Measurements from ENCODE around the gene GALK2. TPM values are rescaled to one million over a fixed set of nuclear protein-coding genes. Genes with fewer than 3 reads are reported as not detected.

The GALK2 gene
- total RNA-seq, 1 donor from 2014 or later: 73.5 TPM

DNA sequence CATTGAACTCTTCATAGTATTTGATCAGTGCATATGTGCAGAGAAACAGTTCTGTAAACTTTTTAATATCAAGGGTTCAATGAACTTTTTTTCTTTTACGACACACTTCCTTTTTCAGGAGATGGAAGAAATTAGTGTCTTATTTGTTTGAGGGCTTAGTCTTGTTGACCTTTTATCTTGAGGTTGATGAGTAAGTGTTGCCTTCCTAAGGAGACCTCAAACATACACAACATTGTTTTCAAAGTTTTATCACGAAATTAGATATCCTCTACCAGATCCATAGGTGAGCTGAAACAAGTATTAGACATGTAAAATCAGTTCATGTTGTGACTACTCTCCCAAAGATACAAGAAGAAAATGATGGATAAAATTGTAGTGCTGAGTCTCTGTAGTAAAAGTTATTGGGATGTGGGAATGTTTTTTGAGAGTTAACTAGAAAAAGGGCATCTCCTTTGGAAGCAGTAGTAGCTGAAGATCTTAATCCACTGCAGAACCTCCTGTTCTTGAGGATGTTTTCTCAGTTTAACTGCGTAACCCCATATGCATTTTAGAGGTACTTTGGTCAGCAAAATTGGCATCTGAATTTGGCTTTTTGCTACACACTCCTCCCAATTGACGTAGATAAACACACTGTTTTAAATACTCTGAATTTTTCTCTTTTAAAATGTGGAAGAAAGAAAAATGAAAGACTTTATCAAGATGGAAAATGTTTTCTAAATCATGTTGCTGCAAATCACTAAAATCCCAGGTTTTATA lies 116.8 kb downstream of the GALK2 start:
- peak; percentile 29 for DNase-seq

DNA sequence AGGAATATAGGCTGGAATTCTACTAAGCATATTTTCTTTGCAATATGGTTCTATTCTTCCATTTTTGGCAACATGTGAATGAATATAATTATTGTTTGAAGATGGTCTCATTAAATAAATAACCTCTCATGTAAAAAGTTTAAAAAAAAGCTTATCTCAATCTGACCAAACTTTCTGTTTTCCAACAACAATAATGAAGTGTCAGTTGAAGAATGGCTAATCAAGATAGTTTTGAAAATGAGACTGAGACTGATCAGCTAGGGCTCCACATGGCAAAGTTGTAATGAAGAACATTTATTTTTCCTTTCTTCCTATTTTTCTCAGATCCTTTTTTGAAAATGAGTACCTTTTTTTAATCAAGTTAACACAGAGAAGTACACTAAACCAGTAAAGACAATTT lies 117.4 kb downstream of the GALK2 start:
- DNase-seq: no peak

DNA sequence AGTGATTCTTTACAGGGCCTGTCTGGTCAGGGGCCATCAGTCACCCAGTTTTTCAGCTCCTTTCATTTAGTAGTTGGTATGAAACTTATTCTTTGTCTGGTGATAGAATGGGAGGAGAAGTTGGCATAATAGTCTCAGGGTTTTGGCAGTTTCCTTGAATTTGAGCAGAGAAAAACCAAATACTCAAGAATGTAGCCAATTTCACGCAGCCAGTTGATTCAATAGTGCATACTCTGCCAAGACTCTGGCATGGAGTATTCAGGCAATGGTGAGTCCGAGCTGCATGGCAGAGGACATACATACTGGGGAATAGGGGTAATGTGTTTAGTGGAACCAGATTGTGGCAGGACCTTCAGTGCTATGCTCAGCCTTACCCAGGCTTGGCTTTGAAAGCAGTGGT lies 118.3 kb downstream of the GALK2 start:
- DNase-seq: no peak

DNA sequence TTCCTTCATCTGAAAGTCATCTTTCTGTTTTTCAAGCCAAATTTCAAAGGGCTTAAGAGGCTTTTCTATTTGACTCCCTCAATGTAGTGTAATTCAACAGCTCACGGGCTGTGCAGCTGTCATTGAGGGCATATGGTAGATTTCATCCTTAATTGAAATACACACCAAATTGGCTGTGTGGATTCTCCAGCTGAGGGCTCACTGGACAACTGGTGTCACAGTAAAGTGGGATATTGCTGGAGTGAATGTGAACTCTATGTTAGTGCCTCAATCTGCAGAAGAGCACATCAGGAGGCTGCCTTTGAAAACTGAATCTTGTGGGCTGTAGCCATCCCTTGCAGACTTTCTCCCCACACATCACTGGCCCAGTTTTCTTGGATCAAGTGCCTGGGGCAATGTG lies 120.1 kb downstream of the GALK2 start:
- DNase-seq: no peak

DNA sequence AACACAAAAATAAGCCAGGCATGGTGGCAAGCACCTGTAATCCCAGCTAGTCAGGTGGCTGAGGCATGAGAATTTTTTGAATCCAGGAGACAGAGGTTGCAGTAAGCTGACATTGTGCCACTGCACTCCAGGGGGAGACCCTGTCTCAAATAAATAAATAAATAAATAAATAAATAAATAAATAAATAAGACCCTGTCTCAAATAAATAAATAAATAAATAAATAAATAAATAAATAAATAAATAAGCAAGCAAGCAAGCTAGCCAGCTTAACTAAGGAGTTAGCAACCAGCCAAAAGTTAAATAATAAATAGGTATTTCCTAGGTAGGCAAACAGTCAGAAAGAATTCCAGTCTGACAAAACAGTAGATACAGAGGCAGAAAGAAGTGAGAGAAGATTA lies 123.9 kb downstream of the GALK2 start:
- no peak for DNase-seq

DNA sequence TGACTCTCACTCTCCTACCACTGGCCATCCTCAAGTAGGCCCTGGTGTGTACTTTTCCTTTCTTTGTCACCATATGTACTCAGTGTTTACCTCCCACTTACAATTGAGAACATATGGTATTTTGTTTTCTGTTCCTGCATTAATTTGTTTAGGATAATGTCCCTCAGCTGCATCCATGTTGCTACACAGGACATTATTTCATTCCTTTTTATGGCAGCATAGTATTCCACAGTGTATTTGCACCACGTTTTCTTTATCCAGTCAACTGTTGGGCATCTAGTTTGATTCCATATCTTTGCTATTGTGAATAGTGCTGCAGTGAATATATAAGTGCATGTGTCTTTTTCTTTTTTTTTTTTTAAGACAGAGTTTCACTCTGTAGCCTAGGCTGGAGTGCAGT lies 126.2 kb downstream of the GALK2 start:
- DNase-seq: no peak

DNA sequence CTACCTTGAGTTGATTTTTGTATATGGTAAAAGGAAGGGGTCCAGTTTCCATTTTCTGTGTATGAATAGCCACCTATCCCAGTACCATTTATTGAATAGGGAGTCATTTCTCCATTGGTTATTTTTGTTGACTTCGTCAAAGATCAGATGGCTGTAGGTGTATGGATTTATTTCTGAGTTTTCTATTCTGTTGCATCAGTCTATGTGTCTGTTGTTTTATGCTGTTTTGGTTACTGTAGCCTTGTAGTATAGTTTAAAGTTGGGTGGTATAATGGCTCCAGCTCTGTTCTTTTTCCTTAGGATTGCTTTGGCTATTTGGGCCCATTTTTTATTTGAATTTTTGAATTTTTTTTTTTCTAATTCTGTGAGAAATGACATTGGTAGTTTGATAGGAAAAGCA lies 127.5 kb downstream of the GALK2 start:
- no peak for DNase-seq

DNA sequence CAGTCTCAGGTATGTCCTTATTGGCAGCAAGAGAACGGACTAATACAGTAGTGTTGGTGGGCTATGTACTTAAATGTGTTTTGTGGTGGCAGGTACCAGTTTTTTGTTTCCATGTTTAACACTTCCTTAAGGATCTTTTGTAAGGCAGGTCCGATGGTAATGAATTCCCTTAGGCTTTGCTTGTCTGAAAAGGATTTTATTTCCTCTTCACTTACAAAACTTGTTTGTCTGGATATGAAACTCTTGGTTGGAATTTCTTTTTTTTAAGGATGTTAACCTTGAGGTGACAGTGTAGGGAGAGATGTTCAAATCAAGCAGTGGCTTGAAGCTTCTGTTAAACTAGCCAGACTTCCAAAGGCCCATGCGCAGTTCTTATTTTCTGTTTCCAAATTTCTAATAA lies 130.8 kb downstream of the GALK2 start:
- no peak for DNase-seq

DNA sequence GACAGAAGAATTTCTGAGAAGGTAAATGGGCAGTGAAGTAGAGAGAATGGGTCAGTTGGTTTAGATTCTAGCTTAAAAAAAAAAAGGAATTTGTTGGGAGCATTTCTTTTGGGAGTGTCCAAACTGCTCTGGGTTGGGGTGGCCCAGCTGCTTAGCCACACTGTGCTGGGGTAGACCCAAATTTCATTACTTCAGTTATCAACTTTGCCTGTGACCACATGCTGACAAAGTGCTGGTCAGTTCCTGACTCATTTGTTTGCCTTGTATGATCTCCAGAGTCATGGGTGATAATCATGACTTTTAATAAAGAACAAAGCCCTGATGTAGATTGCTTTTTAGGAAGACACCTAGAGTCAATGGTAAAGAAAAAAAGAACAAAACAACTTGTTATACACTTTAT lies 131.5 kb downstream of the GALK2 start:
- no peak for DNase-seq

DNA sequence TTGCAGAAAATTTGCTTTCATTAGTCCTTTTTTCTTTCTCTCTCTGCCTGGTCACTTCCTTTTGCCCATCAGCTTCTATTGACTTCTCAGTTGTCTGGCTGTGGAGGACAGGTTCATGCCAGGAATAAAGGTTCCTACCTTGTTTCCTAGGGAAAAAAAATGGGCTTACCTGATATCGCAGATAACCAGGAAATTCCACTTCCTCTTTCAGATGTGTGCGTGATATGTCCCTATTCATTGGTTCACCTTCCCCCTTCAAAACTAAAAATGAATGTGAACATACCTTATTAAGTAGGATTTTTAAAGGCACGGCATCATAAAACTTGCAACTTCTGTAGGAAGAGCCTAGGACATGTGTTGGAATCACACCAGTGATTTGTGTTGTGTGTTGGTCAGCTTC lies 133.0 kb downstream of the GALK2 start:
- no peak for DNase-seq

DNA sequence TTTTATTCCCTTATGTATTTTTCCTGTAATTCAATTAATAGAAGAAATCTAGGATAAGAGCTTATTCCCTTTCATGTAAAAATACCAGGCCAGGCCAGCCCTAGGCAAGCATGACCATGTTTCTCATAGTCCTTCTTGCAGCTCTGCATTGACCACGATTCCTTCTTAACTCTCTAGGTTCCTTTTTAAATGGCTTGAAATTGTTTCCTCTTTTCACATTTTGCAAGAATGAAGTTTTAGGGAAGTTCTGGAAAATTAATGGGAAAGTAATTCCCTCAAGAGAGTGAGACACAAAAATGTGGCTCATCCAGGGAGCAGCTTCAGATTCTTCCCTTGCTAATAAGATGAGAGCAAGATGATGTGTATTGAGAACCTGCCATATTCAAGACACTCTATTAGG lies 136.5 kb downstream of the GALK2 start:
- no peak for DNase-seq

DNA sequence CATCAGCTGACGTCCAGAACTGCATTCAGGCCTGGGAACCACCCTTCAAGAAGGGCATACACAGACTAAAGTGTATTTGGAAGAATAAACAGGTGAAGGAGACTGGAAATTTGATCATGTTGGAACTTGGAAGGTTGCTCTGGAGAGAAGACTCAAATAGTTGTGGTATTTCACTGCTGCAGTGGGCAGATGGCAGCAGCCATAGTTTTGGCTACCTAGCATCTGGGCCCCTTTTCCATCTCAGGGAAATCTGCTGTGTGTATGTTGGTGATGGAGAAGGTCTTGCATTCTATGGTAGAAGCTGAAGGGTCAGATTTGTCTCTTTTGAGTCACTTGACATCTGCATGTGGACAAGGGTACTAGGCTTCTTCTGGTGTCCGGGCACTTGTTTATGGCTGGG lies 138.6 kb downstream of the GALK2 start:
- no peak for DNase-seq

DNA sequence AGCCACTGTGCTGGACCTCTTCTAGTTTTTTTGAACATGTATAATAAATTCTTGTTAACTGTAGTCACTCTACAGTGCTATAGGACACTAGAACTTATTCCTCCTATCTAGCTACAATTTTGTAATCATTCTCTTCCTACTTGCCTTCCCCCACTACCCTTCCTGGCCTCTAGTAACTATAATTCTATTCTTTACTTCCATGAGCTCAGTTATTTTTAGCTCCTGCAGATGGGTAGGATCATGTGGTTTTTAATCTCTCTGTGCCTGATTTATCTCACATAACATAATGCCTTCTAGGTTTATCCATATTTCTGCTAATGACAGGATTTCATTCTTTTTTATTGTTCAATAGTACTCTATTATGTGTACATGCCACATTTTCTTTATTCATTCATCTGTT lies 139.8 kb downstream of the GALK2 start:
- DNase-seq: no peak

DNA sequence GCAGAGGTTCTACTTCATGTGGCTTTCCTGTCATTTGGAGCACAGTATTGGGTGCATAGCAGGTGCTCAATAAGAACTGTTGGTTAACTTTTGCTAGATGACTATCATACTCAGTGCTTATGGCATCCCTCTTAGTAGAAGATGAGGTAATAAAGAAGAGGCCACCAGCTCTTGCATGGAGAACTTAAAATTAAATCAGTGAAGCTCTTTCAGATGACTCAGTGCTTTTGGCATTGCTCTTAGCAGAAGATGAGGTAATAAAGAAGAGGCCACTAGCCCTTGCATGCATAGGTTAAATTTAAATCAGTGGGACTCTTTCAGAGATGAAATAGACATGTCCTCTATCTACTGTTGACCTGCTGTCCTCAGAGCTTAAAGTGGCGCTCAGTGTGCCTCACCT lies 143.6 kb downstream of the GALK2 start:
- DNase-seq: no peak

DNA sequence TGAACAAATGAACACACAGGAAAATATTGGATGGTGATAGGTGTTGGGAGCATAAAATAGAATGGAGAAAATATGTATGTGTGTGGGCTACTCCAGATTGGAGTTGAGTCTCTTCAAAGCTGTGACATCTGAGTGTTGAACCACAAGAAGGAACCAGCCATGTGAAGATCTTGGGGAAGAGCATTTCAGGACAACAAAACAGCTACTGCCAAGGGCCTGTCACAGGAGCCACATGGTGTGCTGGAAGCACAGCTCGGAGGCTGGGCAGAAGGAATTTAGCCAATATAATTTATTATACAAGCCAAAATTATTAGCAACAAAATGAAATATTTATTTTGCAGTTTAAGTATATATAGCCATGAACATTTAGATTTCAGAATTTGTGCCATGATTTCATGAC lies 144.7 kb downstream of the GALK2 start:
- DNase-seq: no peak

DNA sequence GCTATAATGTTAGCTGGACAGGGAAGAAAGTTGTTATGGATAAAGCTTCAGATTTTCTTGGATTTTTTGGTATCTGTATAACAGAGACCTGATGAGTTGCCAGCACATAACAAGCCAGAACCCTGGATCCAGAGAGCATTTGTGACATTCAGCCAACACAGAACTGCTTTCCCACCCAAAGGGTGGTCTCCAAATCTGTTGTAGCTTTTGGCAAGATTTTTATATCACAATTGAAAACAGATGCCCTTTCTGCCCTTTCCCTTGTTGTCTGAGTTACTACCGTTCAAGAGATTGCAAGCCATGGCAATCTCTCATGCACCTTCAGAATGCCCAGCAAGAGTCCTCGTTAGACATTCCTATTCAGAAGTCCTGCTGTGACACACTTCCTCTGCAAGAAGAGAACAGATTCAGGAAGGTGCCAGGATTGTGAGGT lies 145.4 kb downstream of the GALK2 start:
- DNase-seq: peak; percentile 26

DNA sequence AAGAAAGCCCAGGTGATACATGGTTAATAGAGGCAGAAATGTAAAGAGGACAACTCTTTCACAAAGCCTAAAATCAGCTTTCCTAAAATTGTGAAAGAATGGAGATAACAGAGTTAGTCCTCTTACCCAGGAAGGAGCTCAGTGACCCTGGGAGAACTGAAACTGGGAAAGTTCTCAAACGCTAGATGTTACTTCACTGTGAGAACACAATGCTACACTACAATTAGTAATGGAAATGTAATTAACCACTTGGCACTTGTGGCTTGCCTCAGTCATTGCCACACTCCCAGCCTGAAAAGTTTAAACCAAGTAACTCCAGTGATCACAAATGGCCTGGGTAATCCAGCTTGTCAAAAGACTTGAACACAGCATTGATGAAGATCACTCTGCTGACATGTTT lies 150.3 kb downstream of the GALK2 start:
- DNase-seq: no peak

DNA sequence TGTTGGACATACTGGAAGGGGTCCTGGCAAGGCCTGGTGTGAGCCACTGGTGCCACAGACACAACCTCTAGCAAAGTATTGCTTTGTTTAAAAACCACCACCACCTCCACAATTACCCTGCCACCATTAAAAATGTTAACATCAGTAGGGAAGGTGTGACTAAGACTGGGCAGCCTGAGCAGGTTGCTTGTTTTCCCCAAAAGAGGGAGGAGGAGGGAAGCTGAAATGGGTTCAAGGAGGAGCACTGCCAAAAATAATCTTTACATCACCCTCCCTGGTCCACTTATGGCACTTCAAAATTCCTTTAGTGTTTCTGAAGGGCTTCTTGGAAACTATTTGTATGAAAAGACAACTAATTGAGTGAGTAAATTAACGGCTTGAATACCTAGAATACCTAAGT lies 153.2 kb downstream of the GALK2 start:
- no peak for DNase-seq

DNA sequence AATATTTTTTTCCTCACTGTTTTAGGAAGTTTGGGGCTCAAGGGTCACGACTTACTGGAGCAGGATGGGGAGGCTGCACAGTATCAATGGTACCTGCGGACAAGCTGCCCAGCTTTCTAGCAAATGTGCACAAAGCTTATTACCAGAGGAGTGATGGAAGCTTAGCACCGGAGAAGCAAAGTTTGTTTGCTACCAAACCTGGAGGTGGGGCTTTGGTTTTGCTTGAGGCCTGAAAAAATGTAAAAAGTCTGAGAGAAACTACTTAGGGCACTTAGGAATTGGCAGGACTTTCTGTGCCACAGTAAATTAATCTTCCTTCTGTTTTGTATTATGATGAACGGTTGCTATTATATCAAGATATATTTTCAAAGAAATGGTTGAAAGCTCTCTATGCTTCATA lies 157.9 kb downstream of the GALK2 start:
- no peak for DNase-seq

DNA sequence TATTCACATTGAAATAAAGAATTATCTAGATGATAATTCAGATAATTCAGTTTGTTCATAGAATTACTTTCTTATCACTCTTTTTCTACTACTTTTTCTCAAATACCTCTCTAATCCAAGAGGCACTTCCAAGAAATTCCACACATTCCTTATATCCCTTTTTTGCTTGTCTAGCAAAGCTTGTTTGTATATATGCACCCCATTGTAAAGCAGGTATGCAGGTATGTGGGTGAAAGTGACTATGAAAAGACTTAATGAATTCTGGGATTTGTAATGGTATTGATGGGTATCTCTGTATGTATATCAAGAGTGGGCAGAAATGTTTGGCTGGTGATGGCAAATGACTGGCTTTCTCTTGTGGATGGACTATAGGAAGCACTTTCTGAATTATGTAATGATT lies 158.9 kb downstream of the GALK2 start:
- no peak for DNase-seq

DNA sequence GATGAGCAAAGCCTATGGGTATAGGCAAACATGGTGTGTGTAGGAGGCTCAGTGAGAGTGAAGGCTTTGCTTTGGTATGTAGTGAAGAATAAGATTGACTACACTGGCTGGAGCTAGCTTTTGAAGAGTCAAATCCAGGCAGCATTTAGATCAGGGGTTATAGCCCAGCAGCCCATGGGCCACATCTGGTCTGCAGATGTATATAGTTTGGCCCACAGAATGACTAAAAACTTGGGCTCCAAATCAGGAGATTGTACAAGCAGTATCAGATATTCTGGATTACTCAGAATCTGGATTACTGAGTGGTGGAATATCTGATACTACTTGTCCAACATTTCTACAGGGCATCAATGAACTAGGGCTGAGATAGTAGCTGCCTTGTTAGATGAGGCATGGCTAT lies 160.1 kb downstream of the GALK2 start:
- DNase-seq: no peak

DNA sequence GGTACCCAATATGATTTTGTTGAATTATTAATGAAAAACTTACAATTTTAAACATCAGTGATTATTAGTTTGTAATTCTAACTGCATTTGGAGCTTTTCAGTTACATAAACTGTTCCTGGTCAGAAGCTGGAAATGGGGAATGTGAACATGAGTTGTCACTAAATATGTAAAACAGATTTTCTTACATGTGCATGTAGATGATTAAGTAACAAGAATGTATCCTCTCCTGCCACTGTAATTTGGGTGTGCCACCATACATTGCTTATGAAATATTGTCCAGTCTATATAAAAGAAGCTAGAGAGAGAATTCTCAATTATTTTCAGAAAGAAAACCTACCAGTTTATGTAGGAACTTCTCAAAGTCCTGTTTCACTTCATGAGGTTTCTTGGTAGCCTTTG lies 161.4 kb downstream of the GALK2 start:
- DNase-seq: no peak

DNA sequence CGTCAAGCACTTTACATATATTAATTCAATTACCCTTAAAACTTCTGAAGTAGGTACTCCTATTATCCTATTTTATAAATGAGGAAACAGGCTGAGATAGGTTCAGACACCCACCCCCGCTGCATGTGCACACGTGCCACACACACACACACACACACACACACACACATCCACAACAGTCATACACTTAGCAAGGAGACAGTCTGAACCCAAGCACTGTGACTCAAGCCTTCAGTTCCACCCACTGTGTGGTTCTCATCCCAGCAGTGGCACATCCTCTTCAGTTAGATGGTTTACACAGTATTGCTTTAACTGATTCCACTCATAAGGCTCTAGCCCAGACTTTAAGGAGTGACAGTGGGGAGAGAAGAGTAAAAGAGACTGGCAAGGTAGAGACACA lies 161.9 kb downstream of the GALK2 start:
- DNase-seq: no peak

DNA sequence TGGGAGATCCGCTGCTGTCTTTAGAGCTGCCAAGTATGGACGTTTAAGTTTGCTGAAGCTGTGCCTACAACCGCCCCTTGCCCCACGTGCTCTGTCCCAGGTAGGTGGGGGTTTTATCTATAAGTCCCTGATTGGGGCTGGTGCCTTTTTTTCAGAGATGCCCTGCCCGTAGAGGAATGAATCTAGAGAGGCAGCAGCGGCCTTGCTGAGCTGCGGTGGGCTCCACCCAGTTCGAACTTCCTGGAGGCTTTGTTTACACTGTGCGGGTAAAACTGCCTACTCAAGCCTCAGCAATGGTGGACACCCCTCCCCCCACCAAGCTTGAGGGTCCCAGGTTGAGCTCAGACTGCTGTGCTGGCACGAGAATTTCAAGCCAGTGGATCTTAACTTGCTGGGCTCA lies 169.6 kb downstream of the GALK2 start:
- no peak for DNase-seq

DNA sequence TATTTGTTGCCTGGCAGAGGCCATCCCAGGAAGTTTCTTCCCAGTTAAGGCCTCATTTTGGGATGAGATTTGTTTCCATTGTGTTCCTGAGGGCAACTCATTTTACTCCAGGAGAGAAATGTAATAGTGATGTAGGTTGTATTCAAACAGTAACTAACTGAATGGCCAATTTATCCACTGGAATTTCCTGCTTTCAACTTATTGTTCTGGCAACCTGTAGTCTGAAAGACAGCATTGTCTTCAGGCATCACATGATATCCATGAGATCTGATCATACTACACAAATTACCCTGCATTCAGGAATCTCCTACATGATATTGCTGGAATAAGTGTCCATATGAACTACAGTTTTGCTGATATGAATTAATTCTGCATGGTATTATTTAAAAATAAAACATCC lies 173.5 kb downstream of the GALK2 start:
- DNase-seq: peak; percentile 63

All from dermis blood vessel endothelial cell (primary cell).